ENCODE data around the gene INTU.

GRCh38 chr4:127622621-127622920 lies 10.2 kb upstream of the INTU start:
- TF ChIP-seq ZNF512 (tag; IDR thresholded peaks at IDR 0.05) (no peak), TRIM28 (IDR thresholded peaks at IDR 0.05) (no peak), TCF7L2 (IDR thresholded peaks at IDR 0.05; ENCODE audit: low read depth, low read length) (no peak), ZNF395 (CRISPR knock-in tag; IDR thresholded peaks at IDR 0.05) (no peak)
